ENCODE data around the gene CREB3L2. TPM values are rescaled to one million over a fixed set of nuclear protein-coding genes. Genes with fewer than 3 reads are reported as not detected.

CREB3L2 gene
- total and polyA plus RNA-seq, 8 donors: 6.6 to 38.4 (median 32.2) TPM

DNA sequence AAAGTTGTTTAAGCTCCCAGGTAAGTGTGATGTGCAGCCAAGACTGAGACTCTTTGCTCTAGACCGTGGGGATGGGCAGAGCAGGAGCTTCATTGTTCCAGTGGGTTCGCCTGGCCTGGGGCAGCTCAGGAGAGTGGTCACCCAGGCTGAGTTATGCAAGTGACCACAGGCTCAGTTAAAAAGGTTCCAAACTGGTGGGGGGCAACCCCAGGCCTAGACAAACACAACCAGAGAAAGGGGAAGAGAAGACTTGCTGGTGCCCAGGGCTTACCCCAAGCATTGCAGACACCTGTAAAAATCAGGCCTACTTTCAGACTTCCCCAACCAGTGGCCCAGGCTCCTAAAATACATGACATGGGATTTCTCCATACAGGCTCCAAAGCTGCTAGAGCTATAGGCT is 21.6 kb downstream of the CREB3L2 start:
- Histone ChIP-seq H3K27ac (no peak overlapping the region), H3K4me3 (no peak overlapping the region), H3K36me3 (no peaks in the 10 kb centered on the region), H3K4me1 (peaks cover 0 to 20% (median 11%) of the 10 kb centered on the region in 3 donors), H3K9me3 (no peaks in the 10 kb centered on the region), H3K27me3 (no peaks in the 10 kb centered on the region)
- TF ChIP-seq CTCF (IDR thresholded peaks at IDR 0.05): no peak
- intact Hi-C loops (cut with DNase I): no loop called here
- FAIRE-seq (no peak), ATAC-seq (no peak), DNase-seq (no peak)
- WGBS, 2 donors: 96 to 100% methylated on average over 2 of the region's 2 CpGs

DNA sequence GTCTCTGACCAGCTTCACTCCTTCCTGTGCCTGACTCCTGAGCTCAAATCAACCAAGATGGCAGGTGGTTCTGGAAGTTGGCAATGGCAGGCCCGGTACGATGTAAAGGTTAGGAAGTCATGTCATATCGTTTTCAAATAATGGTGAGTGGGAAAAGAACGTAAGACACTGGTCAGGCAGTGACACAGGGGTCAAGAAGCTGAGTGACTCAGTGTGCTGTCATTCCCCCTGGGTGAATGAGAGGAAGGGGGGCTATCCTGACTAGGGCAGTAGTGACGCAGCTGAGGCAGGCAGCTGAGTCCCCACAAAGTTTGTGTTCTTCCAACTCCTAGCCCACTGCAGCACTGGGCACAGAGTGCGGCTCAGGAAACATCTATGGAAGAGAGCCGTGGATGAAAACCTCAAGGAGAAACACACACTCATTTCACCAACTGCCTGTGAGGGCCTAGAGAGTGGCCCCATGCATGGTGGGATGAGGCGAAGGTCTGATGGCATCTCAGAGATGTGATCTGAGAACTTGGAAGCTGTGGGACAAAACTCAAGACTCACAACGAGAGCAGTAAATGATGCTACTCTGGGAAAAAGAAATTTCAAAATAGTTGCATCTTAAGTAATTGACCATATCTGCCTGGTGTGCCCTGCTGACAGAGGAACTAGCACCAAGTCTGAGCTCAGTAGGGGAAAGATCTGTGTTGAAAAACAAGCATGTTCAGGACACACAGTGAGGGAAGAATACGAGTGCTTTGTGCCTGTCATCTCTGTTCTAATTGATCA is 23.2 kb downstream of the CREB3L2 start:
- Histone ChIP-seq H3K27me3 (no peaks in the 10 kb centered on the region), H3K4me1 (peaks cover 0 to 15% (median 11%) of the 10 kb centered on the region in 3 donors), H3K36me3 (no peaks in the 10 kb centered on the region), H3K4me3 (no peak overlapping the region), H3K27ac (no peak overlapping the region), H3K9me3 (no peaks in the 10 kb centered on the region)
- intact Hi-C loops (cut with DNase I): no loop called here
- 78 to 82% methylated on average over 10 of the region's 10 CpGs for whole genome bisulfite sequencing, 2 donors
- FAIRE-seq (no peak), ATAC-seq (peak in 3 of 4 donors; percentile 40 to 61 (median 57)), DNase-seq (no peak)
- TF ChIP-seq CTCF (IDR thresholded peaks at IDR 0.05): no peak

- no peaks in the 10 kb centered on the region for H3K9me3 ChIP-seq
- ATAC-seq: no peak
- no peak overlapping the region for H3K4me3 ChIP-seq
- WGBS, 2 donors: 75 to 76% methylated on average over 4 of the region's 4 CpGs
- H3K4me1 ChIP-seq: peaks cover under 1 to 15% (median 11%) of the 10 kb centered on the region in 3 donors
- H3K27ac ChIP-seq: no peak overlapping the region
- no peak for FAIRE-seq
- intact Hi-C loops (cut with DNase I): no loop called here
- TF ChIP-seq CTCF (IDR thresholded peaks at IDR 0.05): no peak
- H3K27me3 ChIP-seq: no peaks in the 10 kb centered on the region
- no peak for DNase-seq
- no peaks in the 10 kb centered on the region for H3K36me3 ChIP-seq
These were observed 24.7 kb downstream of the CREB3L2 start for GRCh38 chr7:137977173-137977572.

DNA sequence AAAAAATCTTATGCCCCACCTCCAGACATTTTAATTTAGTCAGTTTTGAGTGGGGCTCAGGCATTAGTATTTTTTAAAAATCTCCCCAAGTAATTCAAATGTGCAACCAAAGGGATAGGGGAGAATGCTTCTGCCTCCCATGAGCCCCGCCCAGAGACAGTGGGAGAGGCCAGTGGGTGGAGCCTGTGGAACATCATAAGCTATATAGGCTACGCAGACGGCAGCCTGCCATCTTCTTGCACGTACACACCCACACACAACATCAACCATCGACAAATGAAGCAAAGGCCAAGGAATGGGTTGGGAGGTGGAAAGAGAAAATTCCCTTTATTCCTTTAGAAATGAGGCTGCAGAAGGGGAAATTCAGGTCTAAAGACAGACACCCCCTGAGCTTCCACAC is 25.2 kb downstream of the CREB3L2 start:
- DNase-seq (no peak), ATAC-seq (no peak), FAIRE-seq (no peak)
- intact Hi-C loops (cut with DNase I): no loop called here
- TF ChIP-seq CTCF (IDR thresholded peaks at IDR 0.05): no peak
- no peak overlapping the region for H3K4me3 ChIP-seq
- WGBS, 2 donors: 74 to 81% methylated on average over 5 of the region's 5 CpGs
- no peak overlapping the region for H3K27ac ChIP-seq
- H3K36me3 ChIP-seq: no peaks in the 10 kb centered on the region
- H3K9me3 ChIP-seq: no peaks in the 10 kb centered on the region
- peaks cover 6 to 15% (median 11%) of the 10 kb centered on the region in 3 donors for H3K4me1 ChIP-seq
- H3K27me3 ChIP-seq: no peaks in the 10 kb centered on the region

GRCh38 chr7:137976232-137976631 is 25.7 kb downstream of the CREB3L2 start:
- FAIRE-seq (no peak), DNase-seq (no peak), ATAC-seq (no peak)
- no peak overlapping the region for H3K4me3 ChIP-seq
- no peaks in the 10 kb centered on the region for H3K27me3 ChIP-seq
- TF ChIP-seq CTCF (IDR thresholded peaks at IDR 0.05): no peak
- H3K36me3 ChIP-seq: no peaks in the 10 kb centered on the region
- peaks cover 8 to 16% (median 9%) of the 10 kb centered on the region in 3 donors for H3K4me1 ChIP-seq
- peak overlapping the region in 1 of 4 donors; percentile 1 for H3K27ac ChIP-seq
- WGBS, 2 donors: 83 to 88% methylated on average over 3 of the region's 3 CpGs
- H3K9me3 ChIP-seq: no peaks in the 10 kb centered on the region
- intact Hi-C loops (cut with DNase I): no loop called here
